ENCODE results near the gene KRTAP3-2. TPM values are rescaled to one million over a fixed set of nuclear protein-coding genes. Genes with fewer than 3 reads are reported as not detected.

The KRTAP3-2 gene
- total RNA-seq, 1 donor from 2014 or later: not detected

- DNase-seq (ENCODE audit: low read depth in 2 of 2): no peak
Observed at GRCh38 chr17:41010441-41010840, 10.7 kb upstream of the KRTAP3-2 start.

- DNase-seq (ENCODE audit: low read depth in 2 of 2): no peak
Observed at GRCh38 chr17:41009936-41010335, 10.2 kb upstream of the KRTAP3-2 start.

GRCh38 chr17:41009301-41009760 lies 9.6 kb upstream of the KRTAP3-2 start:
- DNase-seq (ENCODE audit: low read depth in 2 of 2): no peak

GRCh38 chr17:41008811-41009210 lies 9.1 kb upstream of the KRTAP3-2 start, which contains the start of gene KRTAP3-1:
KRTAP3-1 (minus strand) TSS chr17:41009128; CDS start chr17:41009074, 54 bp downstream.
- DNase-seq (ENCODE audit: low read depth in 2 of 2): no peak

GRCh38 chr17:41004397-41004796 lies 4.7 kb upstream of the KRTAP3-2 start:
- no peak for DNase-seq (ENCODE audit: low read depth in 2 of 2)

GRCh38 chr17:41003926-41004325 lies 4.2 kb upstream of the KRTAP3-2 start:
- no peak for DNase-seq (ENCODE audit: low read depth in 2 of 2)

GRCh38 chr17:41002814-41003213 lies 3.1 kb upstream of the KRTAP3-2 start:
- no peak for DNase-seq (ENCODE audit: low read depth in 2 of 2)

- DNase-seq (ENCODE audit: low read depth in 2 of 2): no peak
Observed at GRCh38 chr17:41001795-41002194, 2.1 kb upstream of the KRTAP3-2 start.

- DNase-seq (ENCODE audit: low read depth in 2 of 2): no peak
Observed at GRCh38 chr17:40997361-40997760, 2.3 kb downstream of the KRTAP3-2 start.

GRCh38 chr17:40996829-40997228 lies 2.9 kb downstream of the KRTAP3-2 start:
- DNase-seq (ENCODE audit: low read depth in 2 of 2): no peak

GRCh38 chr17:40995116-40995515 lies 4.6 kb downstream of the KRTAP3-2 start:
- DNase-seq (ENCODE audit: low read depth in 2 of 2): no peak

GRCh38 chr17:40993839-40994238 lies 5.9 kb downstream of the KRTAP3-2 start, which contains the start of gene KRTAP3-3:
KRTAP3-3 (minus strand) TSS chr17:40994164; CDS start chr17:40994097, 67 bp downstream.
- no peak for DNase-seq (ENCODE audit: low read depth in 2 of 2)

- no peak for DNase-seq (ENCODE audit: low read depth in 2 of 2)
Observed at GRCh38 chr17:40993084-40993483, 6.6 kb downstream of the KRTAP3-2 start.

GRCh38 chr17:40992666-40993065 lies 7.0 kb downstream of the KRTAP3-2 start:
- DNase-seq (ENCODE audit: low read depth in 2 of 2): no peak

GRCh38 chr17:40986920-40987319 lies 12.8 kb downstream of the KRTAP3-2 start:
- no peak for DNase-seq (ENCODE audit: low read depth in 2 of 2)

GRCh38 chr17:40984226-40984625 lies 15.5 kb downstream of the KRTAP3-2 start, which contains the start of gene KRT40:
KRT40 (minus strand) TSS chr17:40984326; CDS start chr17:40984273, 53 bp downstream.
- no peak for DNase-seq (ENCODE audit: low read depth in 2 of 2)

- DNase-seq (ENCODE audit: low read depth in 2 of 2): no peak
Observed at GRCh38 chr17:40981115-40981514, 18.6 kb downstream of the KRTAP3-2 start.

GRCh38 chr17:40980596-40980995 lies 19.1 kb downstream of the KRTAP3-2 start:
- no peak for DNase-seq (ENCODE audit: low read depth in 2 of 2)

GRCh38 chr17:40980117-40980516 lies 19.6 kb downstream of the KRTAP3-2 start:
- DNase-seq (ENCODE audit: low read depth in 2 of 2): no peak

- DNase-seq (ENCODE audit: low read depth in 2 of 2): no peak
Observed at GRCh38 chr17:40978575-40979151, 21.0 kb downstream of the KRTAP3-2 start.

- DNase-seq (ENCODE audit: low read depth in 2 of 2): no peak
Observed at GRCh38 chr17:40975516-40975915, 24.2 kb downstream of the KRTAP3-2 start.

- no peak for DNase-seq (ENCODE audit: low read depth in 2 of 2)
Observed at GRCh38 chr17:40974366-40974765, 25.3 kb downstream of the KRTAP3-2 start.

GRCh38 chr17:40967582-40967981 lies 32.1 kb downstream of the KRTAP3-2 start:
- no peak for DNase-seq (ENCODE audit: low read depth in 2 of 2)

- no peak for DNase-seq (ENCODE audit: low read depth in 2 of 2)
Observed at GRCh38 chr17:40966848-40967247, 32.9 kb downstream of the KRTAP3-2 start, which contains the start of gene KRT39. KRT39 (minus strand) TSS chr17:40966948; CDS start chr17:40966856, 92 bp downstream.

Data from lung microvascular endothelial cell (primary cell).